ENCODE results near the gene PPP1R1C. TPM values are rescaled to one million over a fixed set of nuclear protein-coding genes. Genes with fewer than 3 reads are reported as not detected.

PPP1R1C gene
- total and polyA plus RNA-seq, 2 of the 13 experiments (the other 11 are each of a cell fraction or from before 2014, with no cell fraction given): 1.5 to 3.5 TPM

- TF ChIP-seq BRF2 (CRISPR knock-in tag; IDR thresholded peaks at IDR 0.05) (no peak), HIVEP1 (CRISPR knock-in tag; IDR thresholded peaks at IDR 0.05) (no peak), NAIF1 (CRISPR knock-in tag; IDR thresholded peaks at IDR 0.05; ENCODE audit: borderline replicate concordance) (no peak)
These were observed 71.3 kb downstream of the PPP1R1C start (continued) for GRCh38 chr2:182057002-182057401.

GRCh38 chr2:182058056-182058455 is 72.4 kb downstream of the PPP1R1C start:
- no TSS peak for BruUV-seq (replicated peaks)
- 27% methylated on average over 1 of the region's 1 CpG for WGBS (ENCODE audit: low lambda C conversion rate)

GRCh38 chr2:182061739-182062138 is 76.1 kb downstream of the PPP1R1C start:
- DNase-seq (ENCODE audit: low spot score): no peak
- CTCF ChIA-PET (ENCODE audit: low intra/inter-chr PET ratio, low total read pairs): no interaction called here
- ATAC-seq: peak; percentile 61
- no TSS peak for BruUV-seq (replicated peaks)
- H3K9me3 ChIP-seq (ENCODE audit: low read length): no peaks in the 10 kb centered on the region
- peaks cover 24% of the 10 kb centered on the region for H3K4me1 ChIP-seq (ENCODE audit: insufficient read depth, low read length)
- peak overlapping the region; percentile 6 for H3K27ac ChIP-seq (ENCODE audit: extremely low read length, insufficient read depth, low read length)
- no peaks in the 10 kb centered on the region for H3K27me3 ChIP-seq (ENCODE audit: control insufficient read depth in 1 of 2, insufficient read depth in 2 of 2, low read length in 2 of 2)
- no peak for FAIRE-seq
- in situ Hi-C loops (cut with HindIII; ENCODE audit: extremely low pct_ligation_motif_present, low pct_unique_long_range_greater_than_20kb) (no loop called here), intact Hi-C loops (cut with micrococcal nuclease; ENCODE audit: unreplicated experiment) (no loop called here)
- H4K20me1 ChIP-seq (ENCODE audit: insufficient read depth, low read length): no peaks in the 10 kb centered on the region
- POLR2A ChIA-PET: no interaction called here
- WGBS (ENCODE audit: low lambda C conversion rate): 0% methylated on average over 1 of the region's 1 CpG
- H3K9ac ChIP-seq (ENCODE audit: insufficient read depth, low read depth, low read length): no peak overlapping the region
- no peak overlapping the region; a peak in 1 of 6 replicates for H3K4me3 ChIP-seq (replicated peaks in 1 of 3; ENCODE audit: insufficient read depth in 1 of 3, low read depth in 2 of 3, low read length in 3 of 3)
- H3K36me3 ChIP-seq (replicated peaks in 1 of 2; ENCODE audit: control insufficient read depth in 1 of 2, insufficient read depth in 2 of 2, low read length in 2 of 2): no peaks in the 10 kb centered on the region
- no peaks in the 10 kb centered on the region for H3K79me2 ChIP-seq (ENCODE audit: insufficient read depth, low read length)
- no peak overlapping the region; the same call in 1 of the 2 replicates for H3K4me2 ChIP-seq (ENCODE audit: low read depth, low read length)
- H2AFZ ChIP-seq (ENCODE audit: low read length): no peak overlapping the region
- no peak for TF ChIP-seq ZNF75D (CRISPR knock-in tag; IDR thresholded peaks at IDR 0.05; ENCODE audit: borderline replicate concordance)
- 0 out of 2 replicates have a peak, but pooled peaks have one; percentile 13 for TF ChIP-seq HNF4A (CRISPR knock-in tag; IDR thresholded peaks at IDR 0.05)
- TF ChIP-seq ZMYM4 (CRISPR knock-in tag; IDR thresholded peaks at IDR 0.05): peak; percentile 34; the same call in 1 of the 2 replicates
- no peak for TF ChIP-seq CTCF (CRISPR knock-in tag; IDR thresholded peaks at IDR 0.05)
- no peak for TF ChIP-seq PBX3 (CRISPR knock-in tag; IDR thresholded peaks at IDR 0.05; ENCODE audit: borderline replicate concordance)

More at GRCh38 chr2:182058056-182058455, 72.4 kb downstream of the PPP1R1C start:
- no peaks in the 10 kb centered on the region for H4K20me1 ChIP-seq (ENCODE audit: insufficient read depth, low read length)
- ATAC-seq (no peak), FAIRE-seq (no peak), DNase-seq (ENCODE audit: low spot score) (no peak)
- CTCF ChIA-PET (ENCODE audit: low intra/inter-chr PET ratio, low total read pairs): no interaction called here
- H3K4me2 ChIP-seq (ENCODE audit: low read depth, low read length): no peak overlapping the region
- H3K36me3 ChIP-seq (replicated peaks in 1 of 2; ENCODE audit: control insufficient read depth in 1 of 2, insufficient read depth in 2 of 2, low read length in 2 of 2): no peaks in the 10 kb centered on the region
- no peaks in the 10 kb centered on the region for H3K79me2 ChIP-seq (ENCODE audit: insufficient read depth, low read length)
- no peak overlapping the region for H3K27ac ChIP-seq (ENCODE audit: extremely low read length, insufficient read depth, low read length)
- intact Hi-C loops (cut with micrococcal nuclease; ENCODE audit: unreplicated experiment): no loop called here
- no peak overlapping the region for H2AFZ ChIP-seq (ENCODE audit: low read length)
- H3K9me3 ChIP-seq (ENCODE audit: low read length): no peaks in the 10 kb centered on the region
- in situ Hi-C loops (cut with HindIII; ENCODE audit: extremely low pct_ligation_motif_present, low pct_unique_long_range_greater_than_20kb): no loop called here
- H3K4me1 ChIP-seq (ENCODE audit: insufficient read depth, low read length): peaks cover 17% of the 10 kb centered on the region
- POLR2A ChIA-PET: no interaction called here
- H3K27me3 ChIP-seq (ENCODE audit: control insufficient read depth in 1 of 2, insufficient read depth in 2 of 2, low read length in 2 of 2): no peaks in the 10 kb centered on the region
- no peak overlapping the region for H3K9ac ChIP-seq (ENCODE audit: insufficient read depth, low read depth, low read length)
- TF ChIP-seq ZC3H13 (CRISPR knock-in tag; IDR thresholded peaks at IDR 0.05) (no peak), MAFK (conservative IDR thresholded peaks at IDR 0.05 in 1 of 2, IDR thresholded peaks at IDR 0.05 in 1 of 2; ENCODE audit: low read length in 2 of 2) (peak in 1 of 2 experiments; percentile 66; a peak in 2 of 4 replicates), MAFF (IDR thresholded peaks at IDR 0.05; ENCODE audit: low read depth, low read length) (peak; percentile 62)
- H3K4me3 ChIP-seq (replicated peaks in 1 of 3; ENCODE audit: insufficient read depth in 1 of 3, low read depth in 2 of 3, low read length in 3 of 3): no peak overlapping the region
